Heart right ventricle (tissue), 16 donors: ENCODE data around the gene EPS8. TPM values are rescaled to one million over a fixed set of nuclear protein-coding genes. Genes with fewer than 3 reads are reported as not detected.

Experiments
- ATAC-seq, 8 donors: fragments of 200-7000 bp; cut with Tn5 transposase; one replicate each; pipeline ENCODE4 v1.9.1; 2020; ENCODE audit warnings: mild to moderate bottlenecking in 8 of 8, moderate library complexity in 8 of 8, moderate number of reproducible peaks in 1 of 8
- DNase-seq, 2 donors: peaks; one replicate each; pipeline ENCODE4 v3.0.0-alpha.2; 2020
- H3K27ac ChIP-seq, 10 donors: fragments of 200-600 bp; sonication (generic) in 2 of 10; one replicate each; pipeline versions ENCODE4 v1.5.0 to v1.8.0; 2020 to 2022; ENCODE audit warnings: mild to moderate bottlenecking in 3 of 10
- H3K27me3 ChIP-seq, 7 donors: fragments of 200-600 bp; one replicate each; pipeline ENCODE4 v1.8.0; 2021 to 2022; ENCODE audit warnings: mild to moderate bottlenecking in 2 of 7
- H3K36me3 ChIP-seq, 9 donors: fragments of 200-600 bp; sonication (generic) in 1 of 9; one replicate each; pipeline versions ENCODE4 v1.5.0 to v1.8.0; 2020 to 2022; ENCODE audit warnings: mild to moderate bottlenecking in 2 of 9
- H3K4me1 ChIP-seq, 9 donors: fragments of 200-600 bp; sonication (generic) in 1 of 9; one replicate each; pipeline versions ENCODE4 v1.5.0 to v1.8.0; 2020 to 2022; ENCODE audit warnings: mild to moderate bottlenecking in 4 of 9
- H3K4me3 ChIP-seq, 10 donors: fragments of 200-600 bp; sonication (generic) in 2 of 10; one replicate each; pipeline versions ENCODE4 v1.5.0 to v1.8.0; 2020 to 2022; ENCODE audit warnings: mild to moderate bottlenecking in 7 of 10, moderate library complexity in 2 of 10
- H3K9me3 ChIP-seq, 11 donors: fragments of 200-600 bp in 10 of 11; sonication (generic) in 2 of 11; one replicate each; pipeline versions ENCODE4 v1.5.0 to v1.8.0; 2013 to 2022; ENCODE audit warnings: mild to moderate bottlenecking in 2 of 11, control low read depth in 1 of 11, moderate library complexity in 1 of 11
- WGBS, 2 donors: extraction: QIAGEN DNeasy Blood & Tissue Kit; methylation state at CpG; one replicate each; pipeline ENCODE4 v1.1.7; 2013; ENCODE audit warnings: inconsistent platforms in 1 of 2; 5-methylcytosine and 5-hydroxymethylcytosine counted together
- intact Hi-C, 10 donors: fragments of 100-400 bp; cut with DNase I; formaldehyde crosslinking; loops; one replicate each; pipeline versions ENCODE4 v1.11.1 to v1.14.2; 2022
- polyA plus RNA-seq, 2 donors: library from polyadenylated mRNA; stranded (reverse); fragments of 200-250 nt; gene quantifications; one replicate each; pipeline ENCODE4 v1.2.3, GENCODE V29; 2013
- total RNA-seq, 10 donors: library from RNA; stranded (reverse); fragmentation: NEBNext Ultra II Directional in 3 of 10; extraction: Animal tissue kit (Norgen Biotek cat#: 25700) in 3 of 10; gene quantifications; one replicate each; pipeline versions ENCODE4 v1.2.1 to v1.2.4, GENCODE V29; 2021 to 2023
- TF ChIP-seq, protein P1 (sequence below), 9 donors: fragments of 200-600 bp; sonication (generic) in 2 of 9; IDR thresholded peaks; one replicate each; pipeline versions ENCODE4 v1.5.0 to v1.8.0; 2021 to 2022; ENCODE audit warnings: antibody characterized with exemption in 9 of 9, mild to moderate bottlenecking in 5 of 9, moderate library complexity in 1 of 9
- donor health status: Arrhythmogenic right ventricular cardiomyopathy.
- donor health status: ischemic (EF 13 %, LVEDD 7.1; RV severe dilation, severe dysfunction).
- donor health status: healthy with polysubstance abuse.
- donor health status: DM: no; HTN: yes; CAD: no.
- donor health status: DM: no; HTN: no; CAD: no.
- donor health status: ischemic (EF 25% LVEDD 6.9; RV normal size, moderate dysfunction).
- donor health status: ischemic (EF 25% LVEDD 5.7; RV mildly dilated, moderate dysfunction).
- donor health status: healthy.
- donor health status: DM: yes; HTN: yes; CAD: no.
- donor health status: Ischemic cardiomyopathy.
- donor health status: ischemic (EF 35%, LVEDD 5.7; RV mildly dilated, moderate dysfunction).
- donor health status: nonischemic (EF 11% LVEDD 7.7; RV severe dilation, severe dysfunction).
- donor health status: DM: yes; HTN: yes; CAD: no.
- donor health status: PGD.
- donor health status: ischemic (EF 29% LVEDD 5.4; RV normal size, mild dysfunction).
- donor health status: nonischemic (EF 23%, LVEDD 6.1; RV moderate dilation, normal function).

The EPS8 gene
- total and polyA plus RNA-seq, 12 donors, result 7.7 to 38.6 (median 15.7) TPM

DNA sequence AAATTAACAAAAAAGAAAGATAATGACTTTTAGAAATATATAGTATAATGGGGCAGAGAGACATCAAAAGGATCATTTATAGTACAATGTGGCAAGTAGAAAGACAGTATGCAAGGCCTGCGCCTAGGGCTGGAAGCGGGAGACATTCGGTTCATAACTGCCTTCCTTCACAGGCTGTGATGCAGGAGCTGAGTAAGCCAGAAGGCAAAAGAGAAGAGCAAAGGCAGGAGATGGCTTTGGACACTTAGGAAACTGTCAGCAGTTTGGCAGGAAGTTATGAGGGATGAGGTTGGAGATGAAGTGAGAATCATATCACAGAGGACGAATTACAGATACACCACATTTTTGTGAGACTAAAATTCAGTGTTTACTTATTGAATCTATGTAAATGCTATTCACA lies 97.8 kb downstream of the EPS8 start:
- no peak for ATAC-seq
- peak overlapping the region in 3 of 10 donors; percentile 25 to 81 (median 77) for H3K27ac ChIP-seq
- no peaks in the 10 kb centered on the region for H3K36me3 ChIP-seq
- H3K4me3 ChIP-seq, result no peak overlapping the region
- WGBS, 2 donors, result 79 to 81% methylated on average over 4 of the region's 4 CpGs
- no peaks in the 10 kb centered on the region for H3K9me3 ChIP-seq
- H3K4me1 ChIP-seq, result peaks cover 0 to 72% (median 25%) of the 10 kb centered on the region in 9 donors
- TF ChIP-seq, protein P1, sequence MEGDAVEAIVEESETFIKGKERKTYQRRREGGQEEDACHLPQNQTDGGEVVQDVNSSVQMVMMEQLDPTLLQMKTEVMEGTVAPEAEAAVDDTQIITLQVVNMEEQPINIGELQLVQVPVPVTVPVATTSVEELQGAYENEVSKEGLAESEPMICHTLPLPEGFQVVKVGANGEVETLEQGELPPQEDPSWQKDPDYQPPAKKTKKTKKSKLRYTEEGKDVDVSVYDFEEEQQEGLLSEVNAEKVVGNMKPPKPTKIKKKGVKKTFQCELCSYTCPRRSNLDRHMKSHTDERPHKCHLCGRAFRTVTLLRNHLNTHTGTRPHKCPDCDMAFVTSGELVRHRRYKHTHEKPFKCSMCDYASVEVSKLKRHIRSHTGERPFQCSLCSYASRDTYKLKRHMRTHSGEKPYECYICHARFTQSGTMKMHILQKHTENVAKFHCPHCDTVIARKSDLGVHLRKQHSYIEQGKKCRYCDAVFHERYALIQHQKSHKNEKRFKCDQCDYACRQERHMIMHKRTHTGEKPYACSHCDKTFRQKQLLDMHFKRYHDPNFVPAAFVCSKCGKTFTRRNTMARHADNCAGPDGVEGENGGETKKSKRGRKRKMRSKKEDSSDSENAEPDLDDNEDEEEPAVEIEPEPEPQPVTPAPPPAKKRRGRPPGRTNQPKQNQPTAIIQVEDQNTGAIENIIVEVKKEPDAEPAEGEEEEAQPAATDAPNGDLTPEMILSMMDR (IDR thresholded peaks at IDR 0.05), result no peak
- intact Hi-C loops, result no loop called here
- no peak for DNase-seq
- no peaks in the 10 kb centered on the region for H3K27me3 ChIP-seq

DNA sequence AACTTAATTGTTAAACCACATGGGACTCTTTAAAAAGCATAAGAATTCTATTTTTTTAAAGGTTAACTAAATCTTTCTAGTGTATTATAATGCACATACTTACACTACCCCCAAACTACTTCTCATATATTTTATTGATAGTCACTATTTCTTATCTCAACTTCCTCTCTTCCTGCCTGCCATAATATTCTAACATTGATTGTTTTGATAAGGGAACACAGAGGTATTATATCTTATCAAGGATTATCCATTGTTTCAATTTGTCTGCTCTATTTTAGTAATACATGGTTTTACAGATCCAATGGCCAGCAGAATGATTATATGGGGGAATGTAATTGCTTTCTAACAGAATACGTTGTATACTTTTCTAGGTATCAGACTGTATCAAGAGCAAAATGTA lies 98.9 kb downstream of the EPS8 start:
- Histone ChIP-seq H3K27me3 (no peaks in the 10 kb centered on the region), H3K4me1 (peaks cover 0 to 72% (median 25%) of the 10 kb centered on the region in 9 donors), H3K36me3 (no peaks in the 10 kb centered on the region), H3K9me3 (no peaks in the 10 kb centered on the region), H3K4me3 (no peak overlapping the region), H3K27ac (peak overlapping the region in 3 of 10 donors; percentile 70 to 81 (median 77))
- no peak for DNase-seq
- ATAC-seq, result no peak
- intact Hi-C loops, result no loop called here
- 58 to 78% methylated on average over 1 of the region's 1 CpG for WGBS, 2 donors
- TF ChIP-seq, protein P1 (IDR thresholded peaks at IDR 0.05), result no peak

DNA sequence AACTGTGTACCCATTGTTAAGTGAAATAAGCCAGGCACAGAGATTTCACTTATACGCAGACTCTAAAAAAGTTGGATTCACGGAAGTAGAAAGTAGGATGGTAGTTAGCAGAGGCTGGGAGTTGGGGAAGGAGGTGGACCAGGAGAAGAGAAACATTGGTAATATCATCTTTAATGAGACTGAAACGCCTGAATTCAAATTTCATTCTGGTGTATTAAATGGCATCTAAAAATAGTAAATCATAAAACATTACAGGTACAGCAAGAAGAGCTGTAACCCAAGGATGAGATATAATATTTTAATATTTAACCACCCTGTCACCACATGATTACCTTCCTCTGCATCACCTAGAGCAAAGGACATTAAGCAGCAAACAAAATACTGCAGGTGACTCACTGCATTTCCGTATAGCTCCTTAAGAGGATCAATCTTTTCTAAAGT lies 99.4 kb downstream of the EPS8 start:
- Histone ChIP-seq H3K4me3 (no peak overlapping the region), H3K36me3 (no peaks in the 10 kb centered on the region), H3K4me1 (peaks cover 0 to 72% (median 28%) of the 10 kb centered on the region in 9 donors), H3K9me3 (no peaks in the 10 kb centered on the region), H3K27ac (peak overlapping the region in 7 of 10 donors; percentile 54 to 81 (median 69)), H3K27me3 (no peaks in the 10 kb centered on the region)
- TF ChIP-seq, protein P1 (IDR thresholded peaks at IDR 0.05), result no peak
- 76 to 80% methylated on average over 4 of the region's 4 CpGs for WGBS, 2 donors
- ATAC-seq, result peak in 1 of 8 donors; percentile 29
- DNase-seq, result no peak
- intact Hi-C loops, result loop anchor here in 1 of 10 donors (5.0 kb wide), 1 partner anchor 38 kb away; no protein-coding TSS in a partner anchor

DNA sequence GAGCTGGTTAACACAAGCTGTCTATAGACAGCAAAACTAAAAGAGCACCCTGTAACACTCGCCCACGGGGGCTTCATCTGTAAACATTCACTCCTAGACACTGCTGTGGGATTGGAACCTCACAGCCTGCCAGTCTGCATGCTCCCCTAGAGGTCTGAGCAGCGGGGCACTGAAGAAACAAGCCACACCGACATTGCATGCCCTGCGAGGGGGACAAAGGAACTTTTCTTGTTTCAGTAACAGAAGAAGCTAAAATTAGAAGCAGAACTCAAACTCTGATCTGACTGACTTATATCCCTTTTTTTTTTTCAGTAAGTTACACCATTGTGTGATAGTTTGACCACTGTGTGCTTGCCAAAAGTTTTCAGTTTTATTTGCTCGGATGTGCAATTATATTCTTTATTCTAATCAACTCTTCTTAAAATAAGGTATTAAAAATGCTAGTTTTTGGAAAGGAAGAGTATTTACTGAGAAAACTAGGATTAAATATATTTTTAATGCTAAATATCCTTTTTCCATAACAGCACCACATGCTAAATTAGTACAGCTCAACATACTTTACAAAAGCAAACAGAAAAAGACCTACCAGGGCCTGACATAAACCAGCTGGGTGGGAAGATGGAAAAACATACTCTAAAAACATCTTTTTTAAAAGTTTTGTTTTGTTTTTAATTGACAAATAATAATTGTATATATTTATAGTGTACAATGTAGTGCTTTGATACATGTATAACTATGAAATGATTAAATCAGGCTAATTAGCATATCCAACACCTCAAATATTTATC lies 100.2 kb downstream of the EPS8 start:
- TF ChIP-seq, protein P1 (IDR thresholded peaks at IDR 0.05), result no peak
- peaks cover 0 to 80% (median 28%) of the 10 kb centered on the region in 9 donors for H3K4me1 ChIP-seq
- no peaks in the 10 kb centered on the region for H3K9me3 ChIP-seq
- intact Hi-C loops, result loop anchor here in 1 of 10 donors (5.0 kb wide), 1 partner anchor 38 kb away; no protein-coding TSS in a partner anchor
- H3K4me3 ChIP-seq, result peak overlapping the region in 6 of 10 donors; percentile 17 to 37 (median 26)
- ATAC-seq (peak in 7 of 8 donors; percentile 48 to 69 (median 55)), DNase-seq (no peak)
- peak overlapping the region in 9 of 10 donors; percentile 54 to 81 (median 63) for H3K27ac ChIP-seq
- no peaks in the 10 kb centered on the region for H3K36me3 ChIP-seq
- H3K27me3 ChIP-seq, result no peaks in the 10 kb centered on the region
- WGBS, 2 donors, result 33 to 34% methylated on average over 6 of the region's 6 CpGs
